ENCODE results near the gene WLS.

DNA sequence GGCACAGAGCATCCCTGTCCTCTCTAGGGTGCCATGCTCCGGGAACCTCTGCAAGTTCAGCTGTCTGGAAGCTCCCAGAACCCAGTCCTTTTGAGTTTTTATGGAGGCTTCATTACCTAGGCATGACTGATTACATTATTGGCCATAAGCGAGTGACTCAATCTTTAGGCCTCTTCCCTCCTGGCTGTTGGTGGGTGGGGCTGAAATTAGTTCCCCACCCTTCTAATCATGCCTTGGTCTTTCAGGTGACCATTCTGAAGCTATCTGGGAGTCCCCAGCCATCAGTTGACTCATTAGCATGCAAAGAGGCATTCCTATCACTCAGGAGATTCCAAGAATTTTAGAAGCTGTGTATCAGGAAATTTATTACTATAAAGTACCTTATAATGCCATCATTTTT is 46.6 kb downstream of the WLS start:
- TF ChIP-seq CTCF (IDR thresholded peaks at IDR 0.05), result no peak
- TF ChIP-seq POLR2A (IDR thresholded peaks at IDR 0.05), result no peak

Measured in lower leg skin (tissue), 3 donors.